ENCODE measurements around the gene BST1.

GRCh38 chr4:15706646-15707362, 3.9 kb downstream of the BST1 start:
- no peak for TF ChIP-seq CTCF (IDR thresholded peaks at IDR 0.05)
- no peak for TF ChIP-seq POLR2A (IDR thresholded peaks at IDR 0.05)

Measured in body of pancreas (tissue), 4 donors.